HG03558 (cell line): ENCODE data around the gene DLX6.

Experiments used
- ATAC-seq: cut with Tn5 transposase; IDR thresholded peaks from one replicate; pipeline ENCODE4 v1.9.1; 2021; ENCODE audit warnings: moderate number of reproducible peaks; ENCODE audit not compliant: unreplicated experiment; ENCODE audit errors: extremely low read depth

Gene DLX6

GRCh38 chr7:96995406-96996110 is 9.8 kb upstream of the DLX6 start:
- ATAC-seq = no peak

DNA sequence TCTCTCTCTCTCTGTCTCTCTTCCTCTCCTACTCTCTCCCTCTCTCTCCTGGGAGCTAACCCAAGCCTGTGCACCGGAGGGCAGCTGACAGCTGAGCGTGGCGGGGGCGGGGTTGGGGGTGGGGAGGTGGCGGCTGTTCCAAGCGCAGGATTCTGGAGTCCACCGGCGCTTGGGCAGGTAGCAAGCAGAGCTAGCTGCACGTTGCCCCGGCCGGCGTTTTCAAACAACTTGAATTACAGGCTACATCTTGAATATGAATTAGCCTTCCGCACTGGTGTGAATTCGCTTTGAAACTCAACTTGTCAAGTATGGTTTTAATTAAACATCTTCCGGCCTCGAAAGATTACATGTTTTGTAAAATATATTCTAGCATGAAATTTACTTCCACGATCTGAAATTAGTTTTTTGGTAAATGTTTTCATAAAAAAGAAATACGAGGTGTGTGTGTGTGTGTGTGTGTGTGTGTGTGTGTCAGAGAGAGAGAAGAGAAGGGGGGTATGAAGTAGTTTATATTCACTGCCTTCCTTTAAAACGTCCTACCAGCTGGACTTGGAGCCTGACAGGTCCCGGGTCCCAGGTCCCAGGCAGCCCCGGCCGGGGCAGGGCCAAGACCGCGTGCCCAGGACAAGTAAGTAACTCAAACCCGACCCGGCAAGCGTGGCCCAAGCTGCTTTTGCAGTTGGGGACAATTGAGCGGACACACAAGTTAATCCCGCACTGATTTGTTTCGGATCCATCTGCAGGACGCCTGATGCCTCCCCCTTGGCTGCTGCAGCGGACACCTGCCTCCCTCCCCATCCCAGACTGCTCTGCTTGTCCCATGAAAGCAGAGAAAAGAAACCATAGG is 9.0 kb upstream of the DLX6 start:
- no peak for ATAC-seq

DNA sequence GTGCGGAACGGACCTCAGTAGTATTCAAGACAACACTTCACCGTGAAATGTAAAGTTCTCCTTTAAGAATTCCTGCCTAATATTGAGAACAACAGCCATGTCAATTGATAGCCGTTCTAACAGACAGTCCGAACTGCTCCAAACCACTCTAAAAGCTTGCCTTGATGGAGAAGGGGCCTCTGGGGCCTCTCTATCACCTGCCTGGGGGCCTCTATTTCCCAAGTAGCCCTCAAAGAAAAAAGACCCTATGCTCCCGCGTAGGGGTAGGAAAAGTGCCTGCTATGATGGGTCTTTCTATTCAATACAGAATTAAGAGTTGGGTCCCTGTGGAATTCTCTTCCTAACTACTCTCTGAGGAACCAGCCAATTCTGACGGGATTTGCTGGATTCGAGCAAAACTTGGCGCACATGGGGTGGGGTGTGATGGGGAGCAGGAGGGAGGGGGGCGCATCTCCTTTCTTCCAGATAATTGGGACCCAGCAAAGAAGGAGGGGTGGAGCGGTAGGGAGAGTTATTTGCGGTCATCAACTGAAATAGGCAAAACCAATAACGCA is 8.3 kb upstream of the DLX6 start:
- no peak for ATAC-seq

- ATAC-seq = no peak
Measured at GRCh38 chr7:96997512-96998032, 7.8 kb upstream of the DLX6 start.

- no peak for ATAC-seq
Measured at GRCh38 chr7:96998333-96998732, 7.0 kb upstream of the DLX6 start.

DNA sequence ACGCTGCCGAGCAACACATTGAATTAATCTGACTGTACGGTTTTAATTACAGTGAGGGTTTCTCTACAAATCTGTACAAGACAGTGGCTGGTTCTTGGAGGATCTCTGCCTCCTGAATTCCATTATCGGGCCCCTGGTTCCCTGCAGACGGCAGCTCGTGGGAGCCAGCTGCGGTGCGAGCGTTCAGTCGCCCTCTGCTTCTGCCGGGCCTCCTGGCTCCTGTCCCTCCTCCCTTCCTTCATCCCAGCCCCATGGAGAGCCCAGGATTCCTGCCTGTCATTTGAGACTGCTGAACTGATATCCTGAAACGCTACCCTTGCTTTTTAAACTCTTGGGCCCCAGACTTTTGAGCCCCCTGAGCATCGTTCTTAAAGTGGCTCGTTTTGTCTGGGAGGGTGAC is 6.6 kb upstream of the DLX6 start:
- ATAC-seq = no peak

GRCh38 chr7:97001221-97001620 is 4.1 kb upstream of the DLX6 start:
- no peak for ATAC-seq

GRCh38 chr7:97001656-97002554 is 3.4 kb upstream of the DLX6 start:
- no peak for ATAC-seq

GRCh38 chr7:97002555-97003261 is 2.6 kb upstream of the DLX6 start:
- ATAC-seq = no peak

DNA sequence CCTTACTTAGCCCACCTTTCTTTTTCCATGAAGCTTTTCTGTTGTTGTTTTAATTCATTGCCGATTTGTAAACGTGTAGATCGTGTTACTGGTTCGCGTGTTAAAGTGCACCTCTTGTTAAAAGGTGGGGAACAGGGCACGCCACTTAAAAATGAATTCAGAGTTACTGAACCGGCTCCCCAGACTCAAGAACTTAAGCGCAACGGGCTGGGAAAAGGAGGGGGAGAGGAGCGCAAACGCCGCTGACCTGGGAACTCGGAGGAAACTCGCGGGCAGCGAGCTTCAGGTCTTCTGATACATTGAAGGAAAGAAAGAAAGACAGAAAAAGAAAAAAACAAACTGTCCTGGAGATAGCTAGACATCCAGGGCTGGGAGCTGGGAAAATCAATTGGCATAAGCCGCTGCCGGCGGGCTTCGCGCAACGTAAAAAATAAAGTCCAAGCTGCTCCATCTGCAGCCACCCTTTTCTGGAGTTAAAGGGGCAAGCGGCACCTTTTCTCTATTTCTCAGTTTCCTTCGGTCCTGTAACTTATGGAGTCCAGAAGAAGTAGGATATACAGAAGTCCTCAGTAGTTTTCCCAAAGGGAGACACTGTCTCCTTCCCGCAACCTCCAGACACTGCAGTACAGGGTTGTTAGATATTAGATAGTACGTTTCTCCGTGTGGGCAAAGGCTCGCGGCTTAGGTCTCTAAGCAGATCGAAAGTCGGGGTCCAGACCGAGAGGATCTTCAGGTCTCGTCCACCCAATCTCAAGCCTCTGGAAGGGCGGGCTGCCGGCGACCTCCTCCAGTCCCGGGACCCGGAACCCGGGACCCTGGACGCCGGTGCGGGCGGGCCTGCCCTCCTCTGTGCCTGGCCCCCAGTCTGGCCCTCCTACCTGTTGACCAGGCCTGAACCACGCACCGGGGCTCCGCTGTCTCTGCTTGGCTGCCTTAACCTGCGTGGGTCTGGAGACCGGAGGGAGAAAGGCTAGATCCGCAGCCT is 1.8 kb upstream of the DLX6 start:
- no peak for ATAC-seq

- no peak for ATAC-seq
Measured at GRCh38 chr7:97004247-97005182, 838 bp upstream of the DLX6 start.

- no peak for ATAC-seq
Measured at GRCh38 chr7:97006055-97006815, 882 bp downstream of the DLX6 start.

GRCh38 chr7:97006816-97007582 is 1.6 kb downstream of the DLX6 start:
- ATAC-seq = no peak

- no peak for ATAC-seq
Measured at GRCh38 chr7:97007583-97007861, 2.2 kb downstream of the DLX6 start.

DNA sequence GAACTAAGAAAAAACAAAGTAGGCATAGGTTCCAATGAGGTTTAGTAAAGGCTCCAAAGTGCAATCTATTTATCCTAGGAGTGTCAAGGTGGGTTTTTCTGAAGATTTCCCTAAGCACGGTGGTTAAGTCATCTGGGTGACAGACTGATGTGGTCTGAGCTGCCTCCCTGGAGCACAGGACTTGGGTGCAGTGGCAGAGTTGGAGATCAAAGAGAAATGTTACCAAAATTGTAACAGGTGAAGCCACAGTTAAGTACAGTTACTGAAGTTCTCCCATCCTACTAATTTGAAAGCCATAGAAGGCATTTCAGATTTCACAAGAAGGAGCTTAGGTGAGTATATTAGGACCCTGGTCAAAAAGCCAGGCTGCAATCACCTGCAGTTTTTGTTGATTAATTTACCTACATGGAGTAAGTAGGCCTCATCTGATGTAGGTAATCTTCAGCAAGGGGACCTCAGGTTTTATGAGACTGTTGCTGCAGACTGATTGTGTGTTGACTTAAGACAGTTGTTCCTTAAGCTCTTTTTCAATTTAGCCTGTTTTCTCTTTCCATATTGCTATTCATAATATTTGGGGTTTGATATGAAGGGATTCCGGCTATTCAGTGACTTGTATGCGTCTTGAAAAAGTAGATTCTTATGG is 3.0 kb downstream of the DLX6 start:
- no peak for ATAC-seq
